Body of pancreas (tissue), 4 donors: Measurements from ENCODE around the gene CPNE7. TPM values are rescaled to one million over a fixed set of nuclear protein-coding genes. Genes with fewer than 3 reads are reported as not detected.
"Not testable (repeated sequence)": the region's sequence is repeated elsewhere in the genome, so short reads cannot be mapped to it uniquely, and the experiment has no call there.

Source experiments
- ATAC-seq: fragments of 150-250 bp; one replicate; pipeline ENCODE4 v1.9.1; 2016
- DNase-seq, 4 donors: peaks; one replicate each; pipeline ENCODE4 v3.0.0-alpha.2; 2019
- H3K27ac ChIP-seq, 4 donors: fragments of 200-600 bp; sonication (generic); 1 replicate in 3 of 4; 2 replicates in 1 of 4; pipeline versions ENCODE4 v1.5.1 to v1.6.1; 2016 to 2019; ENCODE audit warnings: mild to moderate bottlenecking in 1 of 4, mixed read lengths in 1 of 4, moderate library complexity in 1 of 4
- H3K27me3 ChIP-seq, 2 donors: fragments of 200-600 bp; sonication (generic); one replicate each; pipeline ENCODE4 v1.6.0; 2016; ENCODE audit warnings: mild to moderate bottlenecking in 1 of 2
- H3K36me3 ChIP-seq, 2 donors: fragments of 200-600 bp; sonication (generic); replicated peaks in 1 of 2; 2 replicates each; pipeline ENCODE4 v1.5.1; 2016; ENCODE audit warnings: low read depth in 2 of 2; ENCODE audit not compliant: insufficient read depth in 1 of 2
- H3K4me1 ChIP-seq: fragments of 200-600 bp; sonication (generic); one replicate; pipeline ENCODE4 v1.6.0; 2016
- H3K4me3 ChIP-seq, 2 donors: fragments of 200-600 bp; sonication (generic); 1 replicate in 1 of 2; 2 replicates in 1 of 2; pipeline ENCODE4 v1.5.1; 2016 to 2019
- H3K9me3 ChIP-seq, 3 donors: fragments of 200-600 bp; sonication (generic); 1 replicate in 2 of 3; 2 replicates in 1 of 3; pipeline ENCODE4 v1.5.1; 2016
- POLR2A ChIP-seq, 3 donors: fragments of 450-650 bp; IDR thresholded peaks; one replicate each; pipeline ENCODE4 v1.6.1; 2016; ENCODE audit warnings: antibody characterized with exemption in 3 of 3, mild to moderate bottlenecking in 2 of 3
- WGBS, 2 donors: methylation state at CpG; one replicate each; pipeline ENCODE4 v1.1.5; 2017; 5-methylcytosine and 5-hydroxymethylcytosine counted together
- intact Hi-C: fragments of 100-400 bp; cut with DNase I; formaldehyde crosslinking; loops from one replicate; pipeline ENCODE4 v1.15.1; 2023
- total RNA-seq, 2 donors: library from RNA; depleted of rRNA; stranded (reverse); fragments of >200 nt; gene quantifications; one replicate each; pipeline ENCODE4 v1.1.0, GENCODE V29; 2016
- TF ChIP-seq, protein P1 (sequence below), 7 experiments: fragments of 450-650 bp in 4 of 7; fragments of 200-600 bp in 3 of 7; sonication (generic) in 3 of 7; IDR thresholded peaks; one replicate each; pipeline ENCODE4 v1.5.1; 2016 to 2019; ENCODE audit warnings: antibody characterized with exemption in 7 of 7

The CPNE7 gene
- total RNA-seq, 2 donors from 2014 or later, result 2.1 TPM; not detected in 1

DNA sequence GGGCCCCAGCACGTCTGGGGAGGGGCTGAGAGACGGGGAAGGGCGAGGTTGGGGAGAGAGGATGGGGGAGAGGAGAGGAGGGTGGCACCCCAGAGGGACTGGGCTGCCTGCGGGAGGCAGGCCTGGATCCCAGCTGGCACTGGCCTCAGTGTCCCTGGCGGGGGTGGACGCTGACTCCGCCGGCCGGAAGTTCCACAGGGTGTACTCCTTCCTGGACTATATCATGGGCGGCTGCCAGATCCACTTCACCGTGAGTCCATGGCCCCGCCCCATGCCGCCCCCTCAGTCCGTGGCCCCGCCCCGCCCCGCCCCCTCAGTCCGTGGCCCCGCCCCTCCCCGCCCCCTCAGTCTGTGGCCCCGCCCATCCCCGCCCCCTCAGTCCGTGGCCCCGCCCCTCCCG is 11.3 kb downstream of the CPNE7 start:
- no peaks in the 10 kb centered on the region for H3K27me3 ChIP-seq
- no peaks in the 10 kb centered on the region for H3K36me3 ChIP-seq
- intact Hi-C loops, result no loop called here
- whole genome bisulfite sequencing, 2 donors, result 65 to 71% methylated on average over 4 to 6 of the region's 25 CpGs
- ATAC-seq, result no peak
- no peak overlapping the region for H3K27ac ChIP-seq
- H3K4me3 ChIP-seq, result no peak overlapping the region
- TF ChIP-seq, protein P1, sequence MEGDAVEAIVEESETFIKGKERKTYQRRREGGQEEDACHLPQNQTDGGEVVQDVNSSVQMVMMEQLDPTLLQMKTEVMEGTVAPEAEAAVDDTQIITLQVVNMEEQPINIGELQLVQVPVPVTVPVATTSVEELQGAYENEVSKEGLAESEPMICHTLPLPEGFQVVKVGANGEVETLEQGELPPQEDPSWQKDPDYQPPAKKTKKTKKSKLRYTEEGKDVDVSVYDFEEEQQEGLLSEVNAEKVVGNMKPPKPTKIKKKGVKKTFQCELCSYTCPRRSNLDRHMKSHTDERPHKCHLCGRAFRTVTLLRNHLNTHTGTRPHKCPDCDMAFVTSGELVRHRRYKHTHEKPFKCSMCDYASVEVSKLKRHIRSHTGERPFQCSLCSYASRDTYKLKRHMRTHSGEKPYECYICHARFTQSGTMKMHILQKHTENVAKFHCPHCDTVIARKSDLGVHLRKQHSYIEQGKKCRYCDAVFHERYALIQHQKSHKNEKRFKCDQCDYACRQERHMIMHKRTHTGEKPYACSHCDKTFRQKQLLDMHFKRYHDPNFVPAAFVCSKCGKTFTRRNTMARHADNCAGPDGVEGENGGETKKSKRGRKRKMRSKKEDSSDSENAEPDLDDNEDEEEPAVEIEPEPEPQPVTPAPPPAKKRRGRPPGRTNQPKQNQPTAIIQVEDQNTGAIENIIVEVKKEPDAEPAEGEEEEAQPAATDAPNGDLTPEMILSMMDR (IDR thresholded peaks at IDR 0.05), result no peak
- no peak for TF ChIP-seq POLR2A (IDR thresholded peaks at IDR 0.05)
- DNase-seq, result no peak
- peaks cover 12% of the 10 kb centered on the region for H3K4me1 ChIP-seq
- H3K9me3 ChIP-seq, result no peaks in the 10 kb centered on the region

DNA sequence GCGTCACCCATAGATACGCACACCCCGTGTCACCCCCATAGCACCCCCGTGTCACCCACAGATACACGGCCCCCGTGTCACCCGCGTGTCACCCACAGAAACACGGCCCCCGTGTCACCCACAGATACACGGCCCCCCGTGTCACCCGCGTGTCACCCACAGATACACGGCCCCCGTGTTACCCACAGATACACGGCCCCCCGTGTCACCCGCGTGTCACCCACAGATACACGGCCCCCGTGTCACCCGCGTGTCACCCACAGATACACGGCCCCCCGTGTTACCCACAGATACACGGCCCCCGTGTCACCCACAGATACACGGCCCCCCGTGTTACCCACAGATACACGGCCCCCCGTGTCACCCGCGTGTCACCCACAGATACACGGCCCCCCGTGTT is 12.1 kb downstream of the CPNE7 start:
- H3K9me3 ChIP-seq, ATAC-seq, H3K27me3 ChIP-seq, DNase-seq, H3K36me3 ChIP-seq, H3K4me1 ChIP-seq, H3K27ac ChIP-seq, intact Hi-C loops, H3K4me3 ChIP-seq: not testable (repeated sequence)
- 96 to 100% methylated on average over 2 to 5 of the region's 36 CpGs for WGBS, 2 donors

DNA sequence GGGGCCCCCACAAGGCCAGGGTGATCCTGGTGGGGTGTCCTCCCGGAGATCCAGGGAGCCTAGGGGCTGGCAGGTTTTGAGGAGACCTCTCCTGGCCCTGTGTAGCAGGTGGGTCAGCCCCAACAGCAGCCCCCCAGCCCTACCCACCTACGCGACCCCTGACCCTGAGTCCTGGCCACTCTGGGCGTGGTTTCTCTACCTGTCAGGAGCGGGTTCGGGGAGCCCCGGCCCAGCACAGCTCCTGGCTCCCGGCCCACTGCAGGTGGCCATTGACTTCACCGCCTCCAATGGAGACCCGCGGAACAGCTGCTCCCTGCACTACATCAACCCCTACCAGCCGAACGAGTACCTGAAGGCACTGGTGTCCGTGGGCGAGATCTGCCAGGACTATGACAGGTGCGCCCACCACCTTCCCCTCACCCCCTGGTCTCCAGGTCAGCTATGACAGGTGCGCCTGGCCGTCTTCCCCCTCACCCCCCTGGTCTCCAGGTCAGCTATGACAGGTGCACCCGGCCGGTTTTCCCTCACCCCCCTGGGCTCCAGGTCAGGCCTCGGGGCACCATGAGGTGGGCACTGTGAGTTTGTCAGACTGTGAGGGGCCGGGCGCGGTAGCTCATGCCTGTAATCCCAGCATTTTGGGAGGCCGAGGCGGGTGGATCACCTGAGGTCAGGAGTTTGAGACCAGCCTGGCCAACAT is 13.0 kb downstream of the CPNE7 start:
- Histone ChIP-seq H3K27me3 (no peaks in the 10 kb centered on the region), H3K36me3 (no peaks in the 10 kb centered on the region), H3K9me3 (no peaks in the 10 kb centered on the region), H3K4me1 (no peaks in the 10 kb centered on the region), H3K4me3 (no peak overlapping the region), H3K27ac (no peak overlapping the region)
- intact Hi-C loops, result no loop called here
- DNase-seq (no peak), ATAC-seq (no peak)
- TF ChIP-seq, protein P1 (IDR thresholded peaks at IDR 0.05), result no peak
- no peak for TF ChIP-seq POLR2A (IDR thresholded peaks at IDR 0.05)
- 87 to 96% methylated on average over 8 to 25 of the region's 26 CpGs for WGBS, 2 donors

DNA sequence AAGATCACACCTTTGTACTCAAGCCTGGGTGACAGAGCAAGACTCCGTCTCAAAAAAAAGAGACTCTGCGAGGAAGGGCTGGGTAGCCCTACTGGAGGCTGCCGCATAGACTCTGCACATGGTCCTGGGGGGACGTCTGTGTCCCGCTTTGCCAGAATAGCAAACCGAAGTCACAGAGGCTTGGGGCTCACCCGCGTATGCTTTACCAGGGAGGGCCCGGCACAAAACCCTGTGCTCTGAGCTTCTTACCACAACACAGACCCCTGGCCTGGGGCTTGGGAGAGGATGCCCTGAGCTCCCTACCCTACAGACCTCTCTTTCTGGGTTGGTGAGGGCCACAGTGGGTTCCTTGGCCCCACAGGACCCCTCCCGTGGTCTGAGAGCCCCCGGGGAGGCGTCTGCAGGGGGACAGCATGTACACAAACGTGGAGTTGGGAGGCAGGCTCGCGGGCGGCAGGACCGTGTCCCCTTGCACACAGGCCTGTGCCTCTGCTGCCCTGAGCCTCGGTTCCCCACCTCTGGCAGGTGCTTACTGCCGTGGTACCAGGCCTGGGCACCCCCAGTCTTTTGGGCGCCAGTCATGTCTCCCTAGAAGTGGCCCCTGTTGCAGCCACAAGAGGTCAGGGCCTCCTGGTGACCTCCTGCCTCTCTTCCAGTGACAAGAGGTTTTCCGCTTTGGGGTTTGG is 13.8 kb downstream of the CPNE7 start:
- intact Hi-C loops, result no loop called here
- ATAC-seq (no peak), DNase-seq (no peak)
- 89 to 90% methylated on average over 10 to 16 of the region's 21 CpGs for WGBS, 2 donors
- H3K9me3 ChIP-seq, result no peaks in the 10 kb centered on the region
- no peaks in the 10 kb centered on the region for H3K36me3 ChIP-seq
- H3K4me1 ChIP-seq, result no peaks in the 10 kb centered on the region
- H3K4me3 ChIP-seq, result no peak overlapping the region
- H3K27ac ChIP-seq, result no peak overlapping the region
- TF ChIP-seq POLR2A (IDR thresholded peaks at IDR 0.05), result no peak
- TF ChIP-seq, protein P1 (IDR thresholded peaks at IDR 0.05), result no peak
- no peaks in the 10 kb centered on the region for H3K27me3 ChIP-seq

DNA sequence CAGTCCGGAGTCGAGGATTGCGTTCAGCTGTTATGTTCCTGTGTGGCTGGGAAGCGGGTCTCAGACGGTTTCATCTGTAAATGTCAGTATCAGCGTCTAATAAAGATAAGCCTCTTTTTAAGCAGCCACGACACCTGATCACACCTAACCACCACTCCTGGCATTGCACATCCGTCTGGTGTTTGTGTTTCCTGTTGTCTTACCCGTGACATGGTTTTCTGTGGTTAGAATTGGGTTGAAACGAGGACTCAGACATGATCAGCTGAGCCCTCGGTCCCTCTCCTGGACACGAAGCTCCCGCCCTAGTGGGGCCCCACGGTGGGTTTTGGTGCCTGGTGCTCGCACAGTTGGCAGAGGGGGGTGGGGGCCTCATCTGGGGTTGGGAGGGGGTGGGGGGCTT is 18.3 kb downstream of the CPNE7 start:
- ATAC-seq (no peak), DNase-seq (no peak)
- Histone ChIP-seq H3K4me3 (no peak overlapping the region), H3K4me1 (no peaks in the 10 kb centered on the region), H3K9me3 (no peaks in the 10 kb centered on the region), H3K27ac (no peak overlapping the region), H3K36me3 (no peaks in the 10 kb centered on the region), H3K27me3 (no peaks in the 10 kb centered on the region)
- 72 to 80% methylated on average over 11 to 15 of the region's 15 CpGs for WGBS, 2 donors
- TF ChIP-seq, protein P1 (IDR thresholded peaks at IDR 0.05), result no peak
- TF ChIP-seq POLR2A (IDR thresholded peaks at IDR 0.05), result no peak
- intact Hi-C loops, result no loop called here
